H1 (cell line): ENCODE data around the gene CHD6. TPM values are rescaled to one million over a fixed set of nuclear protein-coding genes. Genes with fewer than 3 reads are reported as not detected.

Experiments used
- CTCF ChIA-PET: fragments of 300-600 bp; sonication (Branson Sonifier 250); formaldehyde crosslinking; loops from one replicate; lab custom pipeline; 2021; ENCODE audit not compliant: partially characterized antibody; lab: Charles Lee
- POLR2A ChIA-PET: fragments of 300-600 bp; sonication (Branson Sonifier 250); formaldehyde crosslinking; loops from one replicate; lab custom pipeline; 2021; ENCODE audit warnings: inconsistent platforms; ENCODE audit not compliant: partially characterized antibody; lab: Charles Lee
- DNase-seq, 2 experiments: peaks; one replicate each; pipeline versions ENCODE4 v3.0.0 to v3.0.0-alpha.2; 2010 to 2022; ENCODE audit warnings: low spot score in 2 of 2, low read depth in 1 of 2, mixed read lengths in 1 of 2
- FAIRE-seq: peaks from 2 replicates; lab custom pipeline; 2011; peaks lifted over from hg19 to GRCh38; lab: Jason Lieb, UNC
- H2AFZ ChIP-seq: 2 replicates; pipeline ENCODE4 v1.8.1; 2012; ENCODE audit warnings: low read length, inconsistent platforms
- H2AK5ac ChIP-seq: 2 replicates; pipeline ENCODE4 v1.6.1; 2013; ENCODE audit warnings: low read depth, low read length
- H2BK120ac ChIP-seq: replicated peaks from 2 replicates; pipeline ENCODE3; 2013; ENCODE audit warnings: low read depth, low read length, inconsistent platforms
- H2BK12ac ChIP-seq: 2 replicates; pipeline ENCODE4 v1.6.1; 2013; ENCODE audit warnings: low read depth, low read length
- H2BK15ac ChIP-seq: 2 replicates; pipeline ENCODE4 v1.6.1; 2013; ENCODE audit warnings: low read length
- H2BK20ac ChIP-seq: 2 replicates; pipeline ENCODE4 v1.6.1; 2013; ENCODE audit warnings: low read length
- H2BK5ac ChIP-seq: 2 replicates; pipeline ENCODE4 v1.6.1; 2013; ENCODE audit warnings: low read depth, low read length
- H3K14ac ChIP-seq: 2 replicates; pipeline ENCODE4 v1.6.1; 2013; ENCODE audit warnings: inconsistent platforms; ENCODE audit not compliant: insufficient read length
- H3K18ac ChIP-seq: 2 replicates; pipeline ENCODE4 v1.6.1; 2013; ENCODE audit warnings: low read length; ENCODE audit errors: extremely low read depth
- H3K23ac ChIP-seq: 2 replicates; pipeline ENCODE4 v1.6.1; 2013; ENCODE audit warnings: inconsistent platforms; ENCODE audit not compliant: insufficient read length
- H3K23me2 ChIP-seq: 2 replicates; pipeline ENCODE4 v1.6.1; 2013; ENCODE audit warnings: low read depth, low read length
- H3K27ac ChIP-seq: 2 replicates; pipeline ENCODE4 v1.6.1; 2011; ENCODE audit warnings: low read depth, low read length, inconsistent platforms
- H3K27me3 ChIP-seq, 4 experiments: replicated peaks in 1 of 4; 1 replicate in 1 of 4; 2 replicates in 3 of 4; pipeline versions ENCODE4 v1.6.1 to v1.8.1; 2011 to 2013; ENCODE audit warnings: low read length in 3 of 4, mild to moderate bottlenecking in 3 of 4, inconsistent platforms in 2 of 4, mixed read lengths in 2 of 4, moderate library complexity in 1 of 4; ENCODE audit not compliant: control insufficient read depth in 3 of 4, insufficient read depth in 3 of 4; ENCODE audit errors: extremely low read depth in 1 of 4
- H3K36me3 ChIP-seq, 4 experiments: 2 replicates each; pipeline versions ENCODE4 v1.6.1 to v1.8.1; 2011 to 2013; ENCODE audit warnings: mild to moderate bottlenecking in 4 of 4, low read length in 3 of 4, moderate library complexity in 2 of 4, control low read depth in 1 of 4, inconsistent platforms in 1 of 4; ENCODE audit not compliant: insufficient read depth in 4 of 4, control insufficient read depth in 2 of 4
- H3K4ac ChIP-seq: replicated peaks from 2 replicates; pipeline ENCODE3; 2013; ENCODE audit warnings: low read length, low read depth, mixed read lengths, inconsistent platforms; ENCODE audit not compliant: insufficient read length
- H3K4me1 ChIP-seq, 4 experiments: replicated peaks in 1 of 4; 1 replicate in 1 of 4; 2 replicates in 3 of 4; pipeline versions ENCODE4 v1.6.1 to v1.8.1; 2011 to 2013; ENCODE audit warnings: low read length in 3 of 4, inconsistent platforms in 2 of 4, mixed read lengths in 1 of 4; ENCODE audit not compliant: insufficient read depth in 4 of 4, control insufficient read depth in 3 of 4
- H3K4me2 ChIP-seq, 2 experiments: 2 replicates each; pipeline versions ENCODE4 v1.6.1 to v1.8.1; 2011 to 2013; ENCODE audit warnings: low read depth in 2 of 2, low read length in 2 of 2, control low read depth in 1 of 2, inconsistent platforms in 1 of 2, mild to moderate bottlenecking in 1 of 2; ENCODE audit not compliant: insufficient read depth in 1 of 2
- H3K4me3 ChIP-seq, 4 experiments: fragments of 200-600, 300-600 bp in 1 of 4; sonication (generic), shearing (Covaris generic), sonication (Bioruptor Twin) in 1 of 4; 2 replicates each; pipeline versions ENCODE4 v1.5.1 to v1.8.1; 2011 to 2016; ENCODE audit warnings: low read length in 4 of 4, low read depth in 3 of 4, control low read depth in 2 of 4, inconsistent platforms in 2 of 4, mild to moderate bottlenecking in 2 of 4, mixed read lengths in 1 of 4, moderate library complexity in 1 of 4; ENCODE audit not compliant: insufficient read depth in 2 of 4; ENCODE audit errors: extremely low read depth in 1 of 4
- H3K56ac ChIP-seq: replicated peaks from 2 replicates; pipeline ENCODE3; 2013; ENCODE audit warnings: low read depth, mild to moderate bottlenecking, mixed read lengths, low read length, inconsistent platforms; ENCODE audit not compliant: insufficient read length
- H3K79me1 ChIP-seq: 2 replicates; pipeline ENCODE4 v1.6.1; 2013; ENCODE audit warnings: low read depth, low read length, control low read depth
- H3K79me2 ChIP-seq, 2 experiments: 2 replicates each; pipeline versions ENCODE4 v1.6.1 to v1.8.1; 2012 to 2013; ENCODE audit warnings: low read length in 2 of 2, mild to moderate bottlenecking in 2 of 2, inconsistent platforms in 1 of 2; ENCODE audit not compliant: insufficient read depth in 2 of 2, control insufficient read depth in 1 of 2
- H3K9ac ChIP-seq, 4 experiments: replicated peaks in 1 of 4; 1 replicate in 1 of 4; 2 replicates in 3 of 4; pipeline versions ENCODE4 v1.6.1 to v1.8.1; 2011 to 2013; ENCODE audit warnings: low read depth in 3 of 4, low read length in 3 of 4, control low read depth in 2 of 4, mild to moderate bottlenecking in 2 of 4, moderate library complexity in 2 of 4, inconsistent platforms in 1 of 4; ENCODE audit errors: extremely low read depth in 1 of 4
- H3K9me3 ChIP-seq, 2 experiments: 2 replicates each; pipeline versions ENCODE4 v1.6.1 to v1.8.1; 2012 to 2013; ENCODE audit warnings: mild to moderate bottlenecking in 2 of 2, moderate library complexity in 2 of 2, control low read depth in 1 of 2, inconsistent platforms in 1 of 2, low read depth in 1 of 2, low read length in 1 of 2, mixed read lengths in 1 of 2; ENCODE audit not compliant: insufficient read depth in 2 of 2
- H4K20me1 ChIP-seq, 2 experiments: replicated peaks in 1 of 2; 2 replicates each; pipeline versions ENCODE3 to v1.8.1; 2011 to 2013; ENCODE audit warnings: inconsistent platforms in 2 of 2, low read length in 2 of 2, mild to moderate bottlenecking in 1 of 2; ENCODE audit not compliant: insufficient read depth in 2 of 2, control insufficient read depth in 1 of 2
- H4K5ac ChIP-seq: 2 replicates; pipeline ENCODE4 v1.6.1; 2013; ENCODE audit warnings: low read length, low read depth, mixed read lengths, inconsistent platforms; ENCODE audit not compliant: insufficient read length
- H4K8ac ChIP-seq: 2 replicates; pipeline ENCODE4 v1.8.0; 2013; ENCODE audit warnings: mild to moderate bottlenecking, moderate library complexity, low read length, inconsistent platforms; ENCODE audit not compliant: insufficient read depth; ENCODE audit errors: extremely low read depth
- H4K91ac ChIP-seq: replicated peaks from 2 replicates; pipeline ENCODE3; 2013; ENCODE audit warnings: low read length, mixed read lengths, inconsistent platforms; ENCODE audit not compliant: insufficient read length
- BRCA1 ChIP-seq: IDR thresholded peaks from 2 replicates; pipeline ENCODE4 v1.6.1; 2012; ENCODE audit warnings: low read depth, low read length, improper control_type of control experiment
- CEBPB ChIP-seq: IDR thresholded peaks from 2 replicates; pipeline ENCODE4 v1.6.1; 2012; ENCODE audit warnings: low read depth, low read length
- EGR1 ChIP-seq: IDR thresholded peaks from 2 replicates; pipeline ENCODE4 v1.6.1; 2011; ENCODE audit warnings: low read depth, low read length, borderline replicate concordance
- KDM5A ChIP-seq: fragments of 200-600 bp; IDR thresholded peaks from 2 replicates; pipeline ENCODE4 v1.7.1; 2012; ENCODE audit warnings: mild to moderate bottlenecking, low read length, inconsistent platforms, mixed read lengths
- NRF1 ChIP-seq: IDR thresholded peaks from 2 replicates; pipeline ENCODE4 v1.6.1; 2011; ENCODE audit warnings: mild to moderate bottlenecking, low read depth, low read length, improper control_type of control experiment
- SIX5 ChIP-seq: IDR thresholded peaks from 2 replicates; pipeline ENCODE4 v1.6.1; 2011; ENCODE audit warnings: mild to moderate bottlenecking, low read depth, low read length
- SP4 ChIP-seq: IDR thresholded peaks from 2 replicates; pipeline ENCODE4 v1.6.1; 2012; ENCODE audit warnings: low read length, inconsistent platforms
- SUZ12 ChIP-seq: fragments of 200-600 bp; sonication (generic); IDR thresholded peaks from 2 replicates; pipeline ENCODE4 v1.6.1; 2012; ENCODE audit warnings: mild to moderate bottlenecking, inconsistent platforms, low read length, moderate library complexity, mixed read lengths
- ZNF274 ChIP-seq: IDR thresholded peaks from 2 replicates; pipeline ENCODE4 v1.7.0; 2012; ENCODE audit warnings: low read length, borderline replicate concordance; ENCODE audit errors: extremely low read depth
- WGBS, 2 experiments: shearing (Covaris generic) in 1 of 2; methylation state at CpG; one replicate each; pipeline versions ENCODE4 v1.1.6 to v1.1.7; 2013 to 2015; ENCODE audit warnings: low lambda C conversion rate in 2 of 2, mixed read lengths in 2 of 2, inconsistent platforms in 1 of 2, low coverage in 1 of 2, missing lambda C conversion rate in 1 of 2; ENCODE audit not compliant: insufficient replicate concordance in 2 of 2, insufficient coverage in 1 of 2, insufficient read length in 1 of 2; ENCODE audit errors: extremely low coverage in 1 of 2, missing lambda C conversion rate in 1 of 2; 5-methylcytosine and 5-hydroxymethylcytosine counted together
- polyA plus RNA-seq, 7 experiments: library from polyadenylated mRNA; depleted of rRNA in 3 of 7; stranded (reverse) in 5 of 7; unstranded in 2 of 7; fragments of >200 nt in 5 of 7; fragments of 200-250 nt in 2 of 7; gene quantifications; 1 replicate in 5 of 7; 2 replicates in 1 of 7; 4 replicates in 1 of 7; pipeline versions ENCODE4 v1.2.1 to v1.2.3, GENCODE V29; 2011 to 2013; ENCODE audit warnings: missing spikeins in 2 of 7, mixed read lengths in 2 of 7
- total RNA-seq: library from RNA; stranded (reverse); fragmentation: NEBNext Ultra II Directional; extraction: Animal tissue kit (Norgen Biotek cat#: 25700); gene quantifications from 2 replicates; pipeline ENCODE4 v1.2.1, GENCODE V29; 2021

The CHD6 gene
- total and polyA plus RNA-seq, 2 of the 8 experiments (the other 6 are each of a cell fraction or from before 2014, with no cell fraction given), result 11.1 to 62.9 TPM

DNA sequence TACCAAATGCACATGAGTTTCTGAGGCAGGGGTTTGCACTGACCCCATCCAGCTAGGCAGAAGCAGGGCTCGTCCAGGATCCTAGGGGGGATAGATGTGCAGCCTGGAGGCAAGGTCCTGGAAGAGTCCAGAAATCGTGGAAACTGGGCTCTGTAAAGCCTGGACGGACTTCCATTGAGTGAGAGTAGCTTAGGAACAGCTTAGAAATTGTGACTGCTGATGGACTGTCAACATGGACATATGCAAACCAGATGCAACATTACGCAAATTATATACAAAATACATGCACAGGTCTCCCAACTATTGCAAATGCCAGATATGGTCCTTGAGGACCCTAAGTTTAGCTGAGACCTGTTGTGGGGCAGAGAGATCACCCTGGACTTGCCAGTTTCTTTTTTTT, 246.8 kb downstream of the CHD6 start:
- Histone ChIP-seq H3K27ac (no peak overlapping the region), H3K9ac (no peak overlapping the region), H4K5ac (no peak overlapping the region), H3K14ac (no peak overlapping the region), H3K4me3 (no peak overlapping the region), H2BK15ac (no peak overlapping the region), H4K91ac (no peak overlapping the region), H3K18ac (no peak overlapping the region), H4K20me1 (peaks cover 0 to 4% of the 10 kb centered on the region in 2 experiments), H3K9me3 (peaks cover 8 to 9% of the 10 kb centered on the region in 2 experiments; a peak in 3 of 4 replicates), H2BK12ac (no peak overlapping the region), H2AFZ (no peak overlapping the region), H3K27me3 (peaks cover 7 to 20% (median 18%) of the 10 kb centered on the region in 4 experiments), H3K4me1 (peaks cover 0 to 2% (median 0%) of the 10 kb centered on the region in 4 experiments; a peak in 2 of 7 replicates), H4K8ac (no peak overlapping the region), H3K4ac (no peak overlapping the region), H3K79me2 (no peaks in the 10 kb centered on the region), H2BK5ac (no peak overlapping the region), H2BK20ac (no peak overlapping the region), H3K23me2 (peaks cover 5% of the 10 kb centered on the region; the same call in 1 of the 2 replicates), H3K36me3 (no peaks in the 10 kb centered on the region), H2BK120ac (no peak overlapping the region), H3K79me1 (no peaks in the 10 kb centered on the region), H2AK5ac (no peak overlapping the region), H3K4me2 (no peak overlapping the region), H3K56ac (no peak overlapping the region), H3K23ac (no peak overlapping the region)
- TF ChIP-seq BRCA1 (no peak), SUZ12 (no peak), ZNF274 (no peak), CEBPB (no peak), SIX5 (no peak), EGR1 (no peak), NRF1 (no peak), SP4 (no peak), KDM5A (no peak)
- FAIRE-seq (no peak), DNase-seq (no peak)
- CTCF ChIA-PET, result interaction anchor here (0.7 to 1.2 kb wide), 5 partner anchors 14 to 1386 kb away, joined by 3 to 4 read pairs (median 3); no protein-coding TSS in a partner anchor
- 89% methylated on average over 4 of the region's 4 CpGs; no CpG with 5 or more reads in 1 of the 2 experiments for WGBS, 2 experiments
- POLR2A ChIA-PET, result no interaction called here
